ENCODE measurements around the gene CFAP161. TPM values are rescaled to one million over a fixed set of nuclear protein-coding genes. Genes with fewer than 3 reads are reported as not detected.

Gene CFAP161
- total and polyA plus RNA-seq, 2 donors: 0.24 to 0.37 TPM

DNA sequence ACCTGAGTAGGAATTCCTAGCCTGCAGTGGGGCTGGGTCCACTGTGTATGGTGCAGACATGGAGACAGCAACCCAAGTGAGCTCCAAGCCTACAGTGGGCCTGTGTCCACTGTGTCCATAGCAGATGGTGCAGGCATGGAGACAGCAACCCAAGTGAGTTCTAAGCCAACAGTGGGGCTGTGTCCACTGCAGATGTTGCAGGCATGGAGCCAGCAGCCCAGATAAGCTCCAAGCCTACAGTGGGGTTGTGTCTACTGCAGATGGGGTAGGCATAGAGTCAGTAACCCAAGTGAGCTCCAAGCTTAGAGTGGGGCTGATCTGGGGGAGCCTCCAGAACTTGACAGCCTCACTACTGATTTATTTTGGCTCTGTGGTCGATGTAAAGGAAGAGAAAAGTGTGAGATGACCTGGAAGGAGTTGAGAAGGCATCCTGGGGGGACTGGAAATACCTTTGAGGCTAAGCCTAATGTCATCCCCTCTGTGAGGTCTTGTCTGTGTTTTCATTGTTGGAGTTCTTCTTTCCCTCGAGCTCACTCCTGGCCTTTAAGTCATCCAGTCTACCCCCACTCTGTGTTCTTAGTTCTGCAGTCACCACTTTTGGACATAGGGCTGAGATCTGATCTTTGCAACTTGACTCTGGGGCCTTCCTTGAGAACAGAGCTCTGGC lies 40.2 kb downstream of the CFAP161 start:
- no peak for DNase-seq (ENCODE audit: low read depth in 6 of 9, low spot score in 9 of 9)
- H3K9me3 ChIP-seq (ENCODE audit: control insufficient read depth in 2 of 2, insufficient read depth in 1 of 2, low read length in 1 of 2): peaks cover 0 to 1% of the 10 kb centered on the region in 2 donors
- no peak overlapping the region for H3K4me3 ChIP-seq (ENCODE audit: low read length in 2 of 2)
- WGBS: 70% methylated on average over 2 of the region's 2 CpGs
- no peaks in the 10 kb centered on the region for H3K27me3 ChIP-seq (ENCODE audit: control insufficient read depth in 2 of 2, insufficient read depth in 1 of 2, low read length in 1 of 2)
- H3K4me1 ChIP-seq (ENCODE audit: control insufficient read depth in 2 of 2, insufficient read depth in 2 of 2, low read length in 2 of 2): no peaks in the 10 kb centered on the region
- H3K36me3 ChIP-seq (ENCODE audit: control insufficient read depth in 2 of 2, insufficient read depth in 2 of 2, low read length in 1 of 2): no peaks in the 10 kb centered on the region
- no peak overlapping the region for H3K27ac ChIP-seq (ENCODE audit: low read depth in 1 of 2, low read length in 1 of 2)

DNA sequence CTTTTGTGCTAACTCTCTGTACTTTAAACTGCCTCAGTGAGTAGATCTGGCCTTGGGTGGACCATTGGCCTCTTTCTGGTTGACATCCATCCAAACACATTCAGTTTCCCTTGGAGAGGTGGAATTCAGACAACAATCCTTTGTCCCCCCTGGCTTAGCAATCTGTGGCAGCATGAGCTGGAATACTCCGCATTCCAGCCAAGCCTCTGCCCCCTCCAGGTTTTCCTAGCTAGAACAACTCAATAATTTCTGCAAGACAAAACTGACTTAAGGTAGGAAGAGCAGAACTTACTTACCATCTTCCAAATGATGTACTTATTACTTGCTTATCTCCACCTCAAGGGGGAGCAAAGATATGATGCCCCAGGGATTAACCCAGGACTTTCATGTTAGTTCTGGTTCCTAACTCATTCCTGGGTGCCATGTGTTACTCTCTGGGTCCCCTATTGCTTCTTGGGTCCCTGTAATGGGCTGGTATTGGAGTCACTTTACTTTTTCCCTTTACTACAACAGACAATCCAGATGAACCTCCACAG lies 40.8 kb downstream of the CFAP161 start:
- H3K27me3 ChIP-seq (ENCODE audit: control insufficient read depth in 2 of 2, insufficient read depth in 1 of 2, low read length in 1 of 2): no peaks in the 10 kb centered on the region
- H3K36me3 ChIP-seq (ENCODE audit: control insufficient read depth in 2 of 2, insufficient read depth in 2 of 2, low read length in 1 of 2): no peaks in the 10 kb centered on the region
- WGBS: 94% methylated on average over 1 of the region's 1 CpG
- H3K4me1 ChIP-seq (ENCODE audit: control insufficient read depth in 2 of 2, insufficient read depth in 2 of 2, low read length in 2 of 2): no peaks in the 10 kb centered on the region
- H3K4me3 ChIP-seq (ENCODE audit: low read length in 2 of 2): no peak overlapping the region
- DNase-seq (ENCODE audit: low read depth in 6 of 9, low spot score in 9 of 9): no peak
- peaks cover 0 to 1% of the 10 kb centered on the region in 2 donors for H3K9me3 ChIP-seq (ENCODE audit: control insufficient read depth in 2 of 2, insufficient read depth in 1 of 2, low read length in 1 of 2)
- H3K27ac ChIP-seq (ENCODE audit: low read depth in 1 of 2, low read length in 1 of 2): no peak overlapping the region

DNA sequence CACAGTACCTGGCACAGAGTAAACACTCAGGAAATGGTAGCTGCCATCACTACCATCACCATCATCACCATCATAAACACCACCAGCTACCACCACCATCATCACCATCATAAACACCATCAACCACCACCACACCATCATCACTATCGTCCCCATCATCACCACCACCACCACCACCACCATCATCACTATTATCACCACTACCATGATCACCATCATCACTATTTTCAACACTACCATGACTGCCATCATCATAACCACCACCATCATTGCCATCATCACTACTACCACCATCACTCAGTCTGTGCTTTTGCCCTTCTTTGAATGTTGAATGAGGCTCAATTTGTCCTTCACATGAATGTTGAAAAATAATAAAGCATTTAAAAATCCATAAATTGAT lies 41.4 kb downstream of the CFAP161 start:
- 91% methylated on average over 1 of the region's 1 CpG for WGBS
- H3K27ac ChIP-seq (ENCODE audit: low read depth in 1 of 2, low read length in 1 of 2): no peak overlapping the region

DNA sequence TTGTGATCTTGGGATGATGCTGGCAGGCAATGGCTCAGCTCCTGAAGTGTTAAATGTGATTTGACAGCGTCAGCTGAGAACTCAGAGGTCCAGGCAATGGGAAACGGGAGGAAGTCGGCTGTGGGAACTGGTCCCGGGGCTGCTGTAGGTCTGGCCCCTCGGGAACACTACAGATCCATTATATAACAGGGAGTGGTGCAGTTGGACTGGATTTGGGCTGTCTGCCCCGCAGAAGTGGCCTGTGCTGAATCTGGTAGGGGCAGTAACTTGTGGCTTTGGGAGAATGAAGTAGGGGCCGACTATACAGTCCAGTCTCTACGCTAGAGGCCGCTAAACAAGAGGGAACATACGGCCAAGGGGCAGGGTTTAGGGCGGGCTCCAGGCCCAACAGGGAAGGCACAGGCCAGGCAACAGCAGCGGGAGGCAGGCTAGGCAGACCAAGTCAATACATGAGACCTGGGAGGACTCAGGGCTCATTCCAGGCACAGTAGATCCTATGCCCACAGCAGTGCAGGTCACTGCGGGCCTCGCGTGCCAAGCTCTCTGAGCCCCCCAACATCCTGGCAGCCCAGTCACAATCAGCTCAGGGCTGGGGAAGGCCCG lies 42.3 kb downstream of the CFAP161 start:
- H3K27ac ChIP-seq (ENCODE audit: low read depth in 1 of 2, low read length in 1 of 2): no peak overlapping the region
- H3K4me1 ChIP-seq (ENCODE audit: control insufficient read depth in 2 of 2, insufficient read depth in 2 of 2, low read length in 2 of 2): no peaks in the 10 kb centered on the region
- 93% methylated on average over 16 of the region's 16 CpGs for WGBS
- H3K27me3 ChIP-seq (ENCODE audit: control insufficient read depth in 2 of 2, insufficient read depth in 1 of 2, low read length in 1 of 2): no peaks in the 10 kb centered on the region
- H3K9me3 ChIP-seq (ENCODE audit: control insufficient read depth in 2 of 2, insufficient read depth in 1 of 2, low read length in 1 of 2): peaks cover 0 to 1% of the 10 kb centered on the region in 2 donors
- H3K4me3 ChIP-seq (ENCODE audit: low read length in 2 of 2): no peak overlapping the region
- no peak for DNase-seq (ENCODE audit: low read depth in 6 of 9, low spot score in 9 of 9)
- H3K36me3 ChIP-seq (ENCODE audit: control insufficient read depth in 2 of 2, insufficient read depth in 2 of 2, low read length in 1 of 2): no peaks in the 10 kb centered on the region

More for the DNA sequence above, 41.4 kb downstream of the CFAP161 start:
- DNase-seq (ENCODE audit: low read depth in 6 of 9, low spot score in 9 of 9): no peak
- H3K4me1 ChIP-seq (ENCODE audit: control insufficient read depth in 2 of 2, insufficient read depth in 2 of 2, low read length in 2 of 2): no peaks in the 10 kb centered on the region
- H3K4me3 ChIP-seq (ENCODE audit: low read length in 2 of 2): no peak overlapping the region
- peaks cover 0 to 1% of the 10 kb centered on the region in 2 donors for H3K9me3 ChIP-seq (ENCODE audit: control insufficient read depth in 2 of 2, insufficient read depth in 1 of 2, low read length in 1 of 2)
- H3K27me3 ChIP-seq (ENCODE audit: control insufficient read depth in 2 of 2, insufficient read depth in 1 of 2, low read length in 1 of 2): no peaks in the 10 kb centered on the region
- H3K36me3 ChIP-seq (ENCODE audit: control insufficient read depth in 2 of 2, insufficient read depth in 2 of 2, low read length in 1 of 2): no peaks in the 10 kb centered on the region

DNA sequence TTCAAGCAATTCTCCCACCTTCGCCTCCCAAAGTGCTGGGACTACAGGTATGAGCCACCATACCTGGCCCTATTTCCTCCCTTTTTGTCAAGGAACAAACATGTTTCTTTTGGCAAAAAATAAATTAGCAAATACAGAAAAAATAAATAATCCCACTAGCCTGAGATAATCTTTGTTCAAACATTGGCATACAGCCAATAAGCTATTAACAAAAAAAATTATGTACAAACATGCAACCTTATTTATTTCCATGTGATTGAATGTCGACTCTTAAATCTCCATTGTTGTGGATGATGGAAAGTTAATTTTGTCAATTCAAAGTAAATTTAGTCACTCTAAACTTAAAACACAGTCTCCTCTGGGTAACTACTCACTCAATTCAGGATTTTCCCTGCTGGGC lies 44.3 kb downstream of the CFAP161 start:
- H3K4me3 ChIP-seq (ENCODE audit: low read length in 2 of 2): no peak overlapping the region
- 96% methylated on average over 2 of the region's 2 CpGs for WGBS
- H3K36me3 ChIP-seq (ENCODE audit: control insufficient read depth in 2 of 2, insufficient read depth in 2 of 2, low read length in 1 of 2): no peaks in the 10 kb centered on the region
- peaks cover 0 to 1% of the 10 kb centered on the region in 2 donors for H3K9me3 ChIP-seq (ENCODE audit: control insufficient read depth in 2 of 2, insufficient read depth in 1 of 2, low read length in 1 of 2)
- peaks cover 0 to 8% of the 10 kb centered on the region in 2 donors for H3K27me3 ChIP-seq (ENCODE audit: control insufficient read depth in 2 of 2, insufficient read depth in 1 of 2, low read length in 1 of 2)
- no peaks in the 10 kb centered on the region for H3K4me1 ChIP-seq (ENCODE audit: control insufficient read depth in 2 of 2, insufficient read depth in 2 of 2, low read length in 2 of 2)
- H3K27ac ChIP-seq (ENCODE audit: low read depth in 1 of 2, low read length in 1 of 2): no peak overlapping the region
- DNase-seq (ENCODE audit: low read depth in 6 of 9, low spot score in 9 of 9): no peak

DNA sequence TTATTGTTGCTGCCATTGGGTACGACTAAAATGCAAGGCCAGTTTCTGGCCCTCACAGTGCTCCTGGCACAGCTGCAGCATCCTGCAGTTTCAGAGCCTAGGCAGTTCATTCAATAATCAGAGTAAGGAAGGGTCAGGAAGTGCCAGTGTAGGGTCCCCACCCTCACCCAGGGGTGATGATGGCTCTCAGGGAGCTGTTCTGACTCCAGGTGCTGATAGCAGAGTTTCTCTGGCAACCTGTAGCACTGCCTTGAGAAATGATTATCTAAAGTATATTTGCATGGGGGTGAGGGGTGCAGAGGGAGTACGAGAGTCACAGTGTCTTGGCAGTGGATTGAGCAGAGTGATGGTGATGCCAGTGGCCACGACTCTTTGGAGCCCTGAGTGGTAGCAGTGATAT lies 47.1 kb downstream of the CFAP161 start:
- no peak for DNase-seq (ENCODE audit: low read depth in 6 of 9, low spot score in 9 of 9)
- H3K27me3 ChIP-seq (ENCODE audit: control insufficient read depth in 2 of 2, insufficient read depth in 1 of 2, low read length in 1 of 2): peaks cover 0 to 8% of the 10 kb centered on the region in 2 donors
- H3K9me3 ChIP-seq (ENCODE audit: control insufficient read depth in 2 of 2, insufficient read depth in 1 of 2, low read length in 1 of 2): peaks cover 0 to 1% of the 10 kb centered on the region in 2 donors
- no peaks in the 10 kb centered on the region for H3K36me3 ChIP-seq (ENCODE audit: control insufficient read depth in 2 of 2, insufficient read depth in 2 of 2, low read length in 1 of 2)
- 89% methylated on average over 3 of the region's 3 CpGs for WGBS
- H3K27ac ChIP-seq (ENCODE audit: low read depth in 1 of 2, low read length in 1 of 2): no peak overlapping the region
- no peak overlapping the region for H3K4me3 ChIP-seq (ENCODE audit: low read length in 2 of 2)
- no peaks in the 10 kb centered on the region for H3K4me1 ChIP-seq (ENCODE audit: control insufficient read depth in 2 of 2, insufficient read depth in 2 of 2, low read length in 2 of 2)

DNA sequence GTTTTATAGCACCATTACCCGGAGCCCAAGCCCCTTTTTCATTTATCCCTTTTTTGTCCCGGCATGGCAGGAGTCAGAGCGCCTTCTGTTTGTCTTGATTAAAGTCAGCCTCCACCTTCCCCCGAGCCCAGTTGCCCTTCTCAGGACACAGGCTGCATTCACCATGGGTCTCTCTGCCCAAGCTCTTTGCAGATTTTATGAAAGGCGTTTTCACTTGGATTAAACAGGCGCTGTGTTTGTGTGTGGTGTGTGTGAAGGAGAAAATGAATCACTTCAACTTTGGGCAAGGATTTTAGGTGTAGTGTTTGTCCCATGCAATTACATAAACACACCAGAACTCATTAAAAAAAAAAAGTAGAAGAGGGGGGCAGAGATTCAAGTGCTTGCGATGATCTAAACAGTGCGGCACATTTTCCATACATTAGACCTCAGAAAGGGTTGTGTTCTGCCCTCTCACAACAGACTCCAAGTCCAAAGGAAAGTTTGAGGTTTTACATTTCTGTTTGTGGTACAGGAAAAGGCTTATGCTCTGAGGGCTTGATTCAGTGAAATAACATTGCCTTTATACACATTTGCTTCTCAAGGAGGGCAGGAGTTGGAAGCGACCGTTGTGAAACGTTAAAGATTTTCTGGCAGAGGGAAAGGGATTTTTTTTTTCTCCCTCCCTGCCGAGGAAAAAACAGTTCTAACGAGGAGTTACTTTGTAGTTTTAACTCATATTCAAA lies 48.1 kb downstream of the CFAP161 start:
- no peaks in the 10 kb centered on the region for H3K4me1 ChIP-seq (ENCODE audit: control insufficient read depth in 2 of 2, insufficient read depth in 2 of 2, low read length in 2 of 2)
- 62% methylated on average over 13 of the region's 13 CpGs for WGBS
- DNase-seq (ENCODE audit: low read depth in 6 of 9, low spot score in 9 of 9): no peak
- H3K9me3 ChIP-seq (ENCODE audit: control insufficient read depth in 2 of 2, insufficient read depth in 1 of 2, low read length in 1 of 2): peaks cover 0 to 1% of the 10 kb centered on the region in 2 donors
- no peaks in the 10 kb centered on the region for H3K36me3 ChIP-seq (ENCODE audit: control insufficient read depth in 2 of 2, insufficient read depth in 2 of 2, low read length in 1 of 2)
- H3K27ac ChIP-seq (ENCODE audit: low read depth in 1 of 2, low read length in 1 of 2): no peak overlapping the region
- H3K27me3 ChIP-seq (ENCODE audit: control insufficient read depth in 2 of 2, insufficient read depth in 1 of 2, low read length in 1 of 2): peaks cover 0 to 8% of the 10 kb centered on the region in 2 donors
- H3K4me3 ChIP-seq (ENCODE audit: low read length in 2 of 2): no peak overlapping the region

DNA sequence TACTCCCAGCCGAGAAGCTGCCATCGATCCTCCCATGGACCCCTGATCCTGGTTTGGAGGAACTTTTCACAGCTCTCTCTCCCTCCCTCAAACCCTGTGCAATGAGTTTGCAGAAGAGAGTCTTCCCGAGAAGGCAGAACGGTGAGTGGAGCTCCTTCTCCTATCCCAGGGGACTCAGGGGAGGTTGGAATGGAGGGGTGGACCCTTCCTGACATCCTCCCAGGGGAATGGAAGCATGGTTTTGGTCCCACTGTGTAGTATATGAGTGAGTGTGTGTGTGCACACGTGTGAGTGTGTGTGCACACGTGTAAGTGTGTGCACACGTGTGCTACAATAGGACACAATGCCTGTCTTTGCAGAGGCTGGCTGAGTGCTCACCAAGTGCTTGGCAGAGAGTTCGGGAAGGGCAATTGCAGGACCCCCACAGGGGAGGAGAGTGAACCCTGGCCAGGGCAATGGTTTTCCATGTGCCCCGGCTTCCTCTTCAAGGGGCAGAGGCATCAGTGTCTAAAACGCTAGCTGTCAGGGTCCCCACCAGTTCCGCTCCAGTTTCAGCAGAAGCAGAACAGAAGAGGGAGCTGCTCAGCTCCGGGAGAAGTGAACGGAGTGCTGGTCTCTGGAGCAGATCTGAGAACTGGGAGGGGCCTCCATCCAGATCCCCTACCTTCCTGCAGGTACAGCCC lies 48.8 kb downstream of the CFAP161 start:
- H3K4me1 ChIP-seq (ENCODE audit: control insufficient read depth in 2 of 2, insufficient read depth in 2 of 2, low read length in 2 of 2): no peaks in the 10 kb centered on the region
- peaks cover 0 to 1% of the 10 kb centered on the region in 2 donors for H3K9me3 ChIP-seq (ENCODE audit: control insufficient read depth in 2 of 2, insufficient read depth in 1 of 2, low read length in 1 of 2)
- H3K27me3 ChIP-seq (ENCODE audit: control insufficient read depth in 2 of 2, insufficient read depth in 1 of 2, low read length in 1 of 2): peaks cover 0 to 8% of the 10 kb centered on the region in 2 donors
- H3K36me3 ChIP-seq (ENCODE audit: control insufficient read depth in 2 of 2, insufficient read depth in 2 of 2, low read length in 1 of 2): no peaks in the 10 kb centered on the region
- no peak overlapping the region for H3K27ac ChIP-seq (ENCODE audit: low read depth in 1 of 2, low read length in 1 of 2)
- DNase-seq (ENCODE audit: low read depth in 6 of 9, low spot score in 9 of 9): no peak
- no peak overlapping the region for H3K4me3 ChIP-seq (ENCODE audit: low read length in 2 of 2)
- 57% methylated on average over 13 of the region's 13 CpGs for WGBS

Data from thymus (tissue), 11 donors.